ENCODE results near the gene CBLN1.

CBLN1 gene

GRCh38 chr16:49281480-49281842 lies at the start of gene CBLN1:
Gene CBLN1 (minus strand): TSS chr16:49281838. CDS start chr16:49281465, 373 bp downstream.
- DNase-seq, result no peak

GRCh38 chr16:49330562-49331201 lies 49.0 kb upstream of the CBLN1 start:
- DNase-seq, result no peak

- no peak for DNase-seq
Measured at GRCh38 chr16:49328325-49328724, 46.7 kb upstream of the CBLN1 start.

- no peak for DNase-seq
Measured at GRCh38 chr16:49327466-49327865, 45.8 kb upstream of the CBLN1 start.

GRCh38 chr16:49324703-49325102 lies 43.1 kb upstream of the CBLN1 start:
- DNase-seq, result no peak

- DNase-seq, result no peak
Measured at GRCh38 chr16:49315602-49316001, 34.0 kb upstream of the CBLN1 start.

GRCh38 chr16:49312389-49312985 lies 30.8 kb upstream of the CBLN1 start:
- DNase-seq, result peak; percentile 41

GRCh38 chr16:49311823-49312222 lies 30.2 kb upstream of the CBLN1 start:
- no peak for DNase-seq

- no peak for DNase-seq
Measured at GRCh38 chr16:49307176-49307575, 25.5 kb upstream of the CBLN1 start.

- DNase-seq, result no peak
Measured at GRCh38 chr16:49305406-49305805, 23.8 kb upstream of the CBLN1 start.

GRCh38 chr16:49292413-49292812 lies 10.8 kb upstream of the CBLN1 start:
- no peak for DNase-seq

- no peak for DNase-seq
Measured at GRCh38 chr16:49287572-49287971, 5.9 kb upstream of the CBLN1 start.

GRCh38 chr16:49284962-49285361 lies 3.3 kb upstream of the CBLN1 start:
- no peak for DNase-seq

GRCh38 chr16:49283376-49284049 lies 1.9 kb upstream of the CBLN1 start:
- DNase-seq, result peak; percentile 19

- peak; percentile 46 for DNase-seq
Measured at GRCh38 chr16:49282690-49283375, 1.2 kb upstream of the CBLN1 start.

GRCh38 chr16:49281843-49282642 lies 405 bp upstream of the CBLN1 start:
- DNase-seq, result peak; percentile 93

GRCh38 chr16:49280841-49281371 lies 732 bp downstream of the CBLN1 start:
- no peak for DNase-seq

GRCh38 chr16:49280105-49280741 lies 1.4 kb downstream of the CBLN1 start:
- no peak for DNase-seq

GRCh38 chr16:49278944-49279725 lies 2.5 kb downstream of the CBLN1 start:
- no peak for DNase-seq

GRCh38 chr16:49278567-49278827 lies 3.1 kb downstream of the CBLN1 start:
- no peak for DNase-seq

GRCh38 chr16:49277766-49278566 lies 3.7 kb downstream of the CBLN1 start:
- DNase-seq, result no peak
